H1 (cell line): ENCODE measurements around the gene ABI1. TPM values are rescaled to one million over a fixed set of nuclear protein-coding genes. Genes with fewer than 3 reads are reported as not detected.

Experiments
- CTCF ChIA-PET: fragments of 300-600 bp; sonication (Branson Sonifier 250); formaldehyde crosslinking; loops from one replicate; lab custom pipeline; 2021; ENCODE audit not compliant: partially characterized antibody; lab: Charles Lee
- POLR2A ChIA-PET: fragments of 300-600 bp; sonication (Branson Sonifier 250); formaldehyde crosslinking; loops from one replicate; lab custom pipeline; 2021; ENCODE audit warnings: inconsistent platforms; ENCODE audit not compliant: partially characterized antibody; lab: Charles Lee
- DNase-seq, 2 experiments: peaks; one replicate each; pipeline versions ENCODE4 v3.0.0 to v3.0.0-alpha.2; 2010 to 2022; ENCODE audit warnings: low spot score in 2 of 2, low read depth in 1 of 2, mixed read lengths in 1 of 2
- FAIRE-seq: peaks from 2 replicates; lab custom pipeline; 2011; peaks lifted over from hg19 to GRCh38; lab: Jason Lieb, UNC
- H2AFZ ChIP-seq: 2 replicates; pipeline ENCODE4 v1.8.1; 2012; ENCODE audit warnings: low read length, inconsistent platforms
- H2AK5ac ChIP-seq: 2 replicates; pipeline ENCODE4 v1.6.1; 2013; ENCODE audit warnings: low read depth, low read length
- H2BK120ac ChIP-seq: replicated peaks from 2 replicates; pipeline ENCODE3; 2013; ENCODE audit warnings: low read depth, low read length, inconsistent platforms
- H2BK12ac ChIP-seq: 2 replicates; pipeline ENCODE4 v1.6.1; 2013; ENCODE audit warnings: low read depth, low read length
- H2BK15ac ChIP-seq: 2 replicates; pipeline ENCODE4 v1.6.1; 2013; ENCODE audit warnings: low read length
- H2BK20ac ChIP-seq: 2 replicates; pipeline ENCODE4 v1.6.1; 2013; ENCODE audit warnings: low read length
- H2BK5ac ChIP-seq: 2 replicates; pipeline ENCODE4 v1.6.1; 2013; ENCODE audit warnings: low read depth, low read length
- H3K14ac ChIP-seq: 2 replicates; pipeline ENCODE4 v1.6.1; 2013; ENCODE audit warnings: inconsistent platforms; ENCODE audit not compliant: insufficient read length
- H3K18ac ChIP-seq: 2 replicates; pipeline ENCODE4 v1.6.1; 2013; ENCODE audit warnings: low read length; ENCODE audit errors: extremely low read depth
- H3K23ac ChIP-seq: 2 replicates; pipeline ENCODE4 v1.6.1; 2013; ENCODE audit warnings: inconsistent platforms; ENCODE audit not compliant: insufficient read length
- H3K23me2 ChIP-seq: 2 replicates; pipeline ENCODE4 v1.6.1; 2013; ENCODE audit warnings: low read depth, low read length
- H3K27ac ChIP-seq: 2 replicates; pipeline ENCODE4 v1.6.1; 2011; ENCODE audit warnings: low read depth, low read length, inconsistent platforms
- H3K27me3 ChIP-seq, 4 experiments: replicated peaks in 1 of 4; 1 replicate in 1 of 4; 2 replicates in 3 of 4; pipeline versions ENCODE4 v1.6.1 to v1.8.1; 2011 to 2013; ENCODE audit warnings: low read length in 3 of 4, mild to moderate bottlenecking in 3 of 4, inconsistent platforms in 2 of 4, mixed read lengths in 2 of 4, moderate library complexity in 1 of 4; ENCODE audit not compliant: control insufficient read depth in 3 of 4, insufficient read depth in 3 of 4; ENCODE audit errors: extremely low read depth in 1 of 4
- H3K36me3 ChIP-seq, 4 experiments: 2 replicates each; pipeline versions ENCODE4 v1.6.1 to v1.8.1; 2011 to 2013; ENCODE audit warnings: mild to moderate bottlenecking in 4 of 4, low read length in 3 of 4, moderate library complexity in 2 of 4, control low read depth in 1 of 4, inconsistent platforms in 1 of 4; ENCODE audit not compliant: insufficient read depth in 4 of 4, control insufficient read depth in 2 of 4
- H3K4ac ChIP-seq: replicated peaks from 2 replicates; pipeline ENCODE3; 2013; ENCODE audit warnings: low read length, low read depth, mixed read lengths, inconsistent platforms; ENCODE audit not compliant: insufficient read length
- H3K4me1 ChIP-seq, 4 experiments: replicated peaks in 1 of 4; 1 replicate in 1 of 4; 2 replicates in 3 of 4; pipeline versions ENCODE4 v1.6.1 to v1.8.1; 2011 to 2013; ENCODE audit warnings: low read length in 3 of 4, inconsistent platforms in 2 of 4, mixed read lengths in 1 of 4; ENCODE audit not compliant: insufficient read depth in 4 of 4, control insufficient read depth in 3 of 4
- H3K4me2 ChIP-seq, 2 experiments: 2 replicates each; pipeline versions ENCODE4 v1.6.1 to v1.8.1; 2011 to 2013; ENCODE audit warnings: low read depth in 2 of 2, low read length in 2 of 2, control low read depth in 1 of 2, inconsistent platforms in 1 of 2, mild to moderate bottlenecking in 1 of 2; ENCODE audit not compliant: insufficient read depth in 1 of 2
- H3K4me3 ChIP-seq, 4 experiments: fragments of 200-600, 300-600 bp in 1 of 4; sonication (generic), shearing (Covaris generic), sonication (Bioruptor Twin) in 1 of 4; 2 replicates each; pipeline versions ENCODE4 v1.5.1 to v1.8.1; 2011 to 2016; ENCODE audit warnings: low read length in 4 of 4, low read depth in 3 of 4, control low read depth in 2 of 4, inconsistent platforms in 2 of 4, mild to moderate bottlenecking in 2 of 4, mixed read lengths in 1 of 4, moderate library complexity in 1 of 4; ENCODE audit not compliant: insufficient read depth in 2 of 4; ENCODE audit errors: extremely low read depth in 1 of 4
- H3K56ac ChIP-seq: replicated peaks from 2 replicates; pipeline ENCODE3; 2013; ENCODE audit warnings: low read depth, mild to moderate bottlenecking, mixed read lengths, low read length, inconsistent platforms; ENCODE audit not compliant: insufficient read length
- H3K79me1 ChIP-seq: 2 replicates; pipeline ENCODE4 v1.6.1; 2013; ENCODE audit warnings: low read depth, low read length, control low read depth
- H3K79me2 ChIP-seq, 2 experiments: 2 replicates each; pipeline versions ENCODE4 v1.6.1 to v1.8.1; 2012 to 2013; ENCODE audit warnings: low read length in 2 of 2, mild to moderate bottlenecking in 2 of 2, inconsistent platforms in 1 of 2; ENCODE audit not compliant: insufficient read depth in 2 of 2, control insufficient read depth in 1 of 2
- H3K9ac ChIP-seq, 4 experiments: replicated peaks in 1 of 4; 1 replicate in 1 of 4; 2 replicates in 3 of 4; pipeline versions ENCODE4 v1.6.1 to v1.8.1; 2011 to 2013; ENCODE audit warnings: low read depth in 3 of 4, low read length in 3 of 4, control low read depth in 2 of 4, mild to moderate bottlenecking in 2 of 4, moderate library complexity in 2 of 4, inconsistent platforms in 1 of 4; ENCODE audit errors: extremely low read depth in 1 of 4
- H3K9me3 ChIP-seq, 2 experiments: 2 replicates each; pipeline versions ENCODE4 v1.6.1 to v1.8.1; 2012 to 2013; ENCODE audit warnings: mild to moderate bottlenecking in 2 of 2, moderate library complexity in 2 of 2, control low read depth in 1 of 2, inconsistent platforms in 1 of 2, low read depth in 1 of 2, low read length in 1 of 2, mixed read lengths in 1 of 2; ENCODE audit not compliant: insufficient read depth in 2 of 2
- H4K20me1 ChIP-seq, 2 experiments: replicated peaks in 1 of 2; 2 replicates each; pipeline versions ENCODE3 to v1.8.1; 2011 to 2013; ENCODE audit warnings: inconsistent platforms in 2 of 2, low read length in 2 of 2, mild to moderate bottlenecking in 1 of 2; ENCODE audit not compliant: insufficient read depth in 2 of 2, control insufficient read depth in 1 of 2
- H4K5ac ChIP-seq: 2 replicates; pipeline ENCODE4 v1.6.1; 2013; ENCODE audit warnings: low read length, low read depth, mixed read lengths, inconsistent platforms; ENCODE audit not compliant: insufficient read length
- H4K8ac ChIP-seq: 2 replicates; pipeline ENCODE4 v1.8.0; 2013; ENCODE audit warnings: mild to moderate bottlenecking, moderate library complexity, low read length, inconsistent platforms; ENCODE audit not compliant: insufficient read depth; ENCODE audit errors: extremely low read depth
- H4K91ac ChIP-seq: replicated peaks from 2 replicates; pipeline ENCODE3; 2013; ENCODE audit warnings: low read length, mixed read lengths, inconsistent platforms; ENCODE audit not compliant: insufficient read length
- ATF3 ChIP-seq: IDR thresholded peaks from 2 replicates; pipeline ENCODE4 v1.6.1; 2011; ENCODE audit warnings: low read depth, mild to moderate bottlenecking, low read length; ENCODE audit not compliant: insufficient read depth
- BCL11A ChIP-seq, 2 experiments: IDR thresholded peaks; one replicate each; pipeline ENCODE4 v1.6.1; 2011; ENCODE audit warnings: low read depth in 2 of 2, low read length in 2 of 2, mild to moderate bottlenecking in 2 of 2
- CTCF ChIP-seq, 3 experiments: IDR thresholded peaks; 1 replicate in 2 of 3; 2 replicates in 1 of 3; pipeline versions ENCODE4 v1.5.1 to v1.6.1; 2011; ENCODE audit warnings: low read length in 3 of 3, mild to moderate bottlenecking in 3 of 3, inconsistent platforms in 2 of 3, low read depth in 1 of 3, moderate library complexity in 1 of 3; ENCODE audit not compliant: insufficient read depth in 1 of 3; ENCODE audit errors: control extremely low read depth in 1 of 3
- EP300 ChIP-seq, 2 experiments: IDR thresholded peaks; 1 replicate in 1 of 2; 2 replicates in 1 of 2; pipeline ENCODE4 v1.6.1; 2011 to 2012; ENCODE audit warnings: low read depth in 2 of 2, low read length in 2 of 2, mild to moderate bottlenecking in 2 of 2, borderline replicate concordance in 1 of 2, inconsistent platforms in 1 of 2, moderate library complexity in 1 of 2
- GABPA ChIP-seq: IDR thresholded peaks from 2 replicates; pipeline ENCODE4 v1.6.1; 2011; ENCODE audit warnings: mild to moderate bottlenecking, low read length, moderate library complexity, borderline replicate concordance; ENCODE audit not compliant: insufficient read depth
- HDAC2 ChIP-seq, 2 experiments: fragments of 300-600 bp in 1 of 2; sonication (generic) in 1 of 2; IDR thresholded peaks; 2 replicates each; pipeline ENCODE4 v1.6.1; 2011 to 2012; ENCODE audit warnings: low read depth in 2 of 2, low read length in 2 of 2, mild to moderate bottlenecking in 2 of 2, moderate library complexity in 2 of 2, borderline replicate concordance in 1 of 2, inconsistent platforms in 1 of 2
- MAFK ChIP-seq: IDR thresholded peaks from 2 replicates; pipeline ENCODE4 v1.6.1; 2012; ENCODE audit warnings: low read depth, mild to moderate bottlenecking, improper control_type of control experiment, low read length
- POLR2A ChIP-seq, 2 experiments: IDR thresholded peaks; 1 replicate in 1 of 2; 2 replicates in 1 of 2; pipeline ENCODE4 v1.6.1; 2011; ENCODE audit warnings: low read depth in 2 of 2, low read length in 2 of 2, mild to moderate bottlenecking in 2 of 2; ENCODE audit errors: control extremely low read depth in 1 of 2
- SRF ChIP-seq: IDR thresholded peaks from 2 replicates; pipeline ENCODE4 v1.6.1; 2011; ENCODE audit warnings: mild to moderate bottlenecking, low read depth, low read length, moderate library complexity
- TBP ChIP-seq: IDR thresholded peaks from 2 replicates; pipeline ENCODE4 v1.6.1; 2011; ENCODE audit warnings: low read depth, low read length, improper control_type of control experiment
- WGBS, 2 experiments: shearing (Covaris generic) in 1 of 2; methylation state at CpG; one replicate each; pipeline versions ENCODE4 v1.1.6 to v1.1.7; 2013 to 2015; ENCODE audit warnings: low lambda C conversion rate in 2 of 2, mixed read lengths in 2 of 2, inconsistent platforms in 1 of 2, low coverage in 1 of 2, missing lambda C conversion rate in 1 of 2; ENCODE audit not compliant: insufficient replicate concordance in 2 of 2, insufficient coverage in 1 of 2, insufficient read length in 1 of 2; ENCODE audit errors: extremely low coverage in 1 of 2, missing lambda C conversion rate in 1 of 2; 5-methylcytosine and 5-hydroxymethylcytosine counted together
- polyA plus RNA-seq, 7 experiments: library from polyadenylated mRNA; depleted of rRNA in 3 of 7; stranded (reverse) in 5 of 7; unstranded in 2 of 7; fragments of >200 nt in 5 of 7; fragments of 200-250 nt in 2 of 7; gene quantifications; 1 replicate in 5 of 7; 2 replicates in 1 of 7; 4 replicates in 1 of 7; pipeline versions ENCODE4 v1.2.1 to v1.2.3, GENCODE V29; 2011 to 2013; ENCODE audit warnings: missing spikeins in 2 of 7, mixed read lengths in 2 of 7
- total RNA-seq: library from RNA; stranded (reverse); fragmentation: NEBNext Ultra II Directional; extraction: Animal tissue kit (Norgen Biotek cat#: 25700); gene quantifications from 2 replicates; pipeline ENCODE4 v1.2.1, GENCODE V29; 2021

ABI1 gene
- total and polyA plus RNA-seq, 2 of the 8 experiments (the other 6 are each of a cell fraction or from before 2014, with no cell fraction given): 35.4 to 37.0 TPM

GRCh38 chr10:26909753-26910152, 49.0 kb upstream of the ABI1 start:
- no peak for DNase-seq

More at GRCh38 chr10:26909753-26910152, 49.0 kb upstream of the ABI1 start:
- H3K27ac ChIP-seq: no peak overlapping the region
- no peak overlapping the region for H3K18ac ChIP-seq
- H3K4ac ChIP-seq: no peak overlapping the region
- H3K14ac ChIP-seq: no peak overlapping the region
- POLR2A ChIA-PET: no interaction called here
- no peak overlapping the region for H4K91ac ChIP-seq
- CTCF ChIA-PET: no interaction called here
- no peak overlapping the region for H3K9ac ChIP-seq
- peaks cover 0 to 7% of the 10 kb centered on the region in 2 experiments; a peak in 1 of 4 replicates for H3K9me3 ChIP-seq
- no peak overlapping the region for H2BK12ac ChIP-seq
- H3K23ac ChIP-seq: no peak overlapping the region
- H4K20me1 ChIP-seq: no peaks in the 10 kb centered on the region
- no peak overlapping the region for H2BK120ac ChIP-seq
- H3K23me2 ChIP-seq: no peaks in the 10 kb centered on the region
- H3K79me1 ChIP-seq: no peaks in the 10 kb centered on the region
- no peak overlapping the region for H3K4me2 ChIP-seq
- WGBS, 2 experiments: 93% methylated on average over 2 of the region's 2 CpGs; no CpG with 5 or more reads in 1 of the 2 experiments
- H2AK5ac ChIP-seq: no peak overlapping the region
- no peak overlapping the region for H4K5ac ChIP-seq
- no peak overlapping the region for H4K8ac ChIP-seq
- H3K4me1 ChIP-seq: no peaks in the 10 kb centered on the region
- H2BK15ac ChIP-seq: no peak overlapping the region
- no peak overlapping the region for H3K56ac ChIP-seq
- H2AFZ ChIP-seq: no peak overlapping the region
- no peaks in the 10 kb centered on the region for H3K27me3 ChIP-seq
- no peaks in the 10 kb centered on the region for H3K79me2 ChIP-seq
- no peak for FAIRE-seq
- H3K36me3 ChIP-seq: no peaks in the 10 kb centered on the region
- no peak for TF ChIP-seq MAFK
- TF ChIP-seq EP300 (IDR thresholded peaks at IDR 0.05; ENCODE audit: borderline replicate concordance in 1 of 2, low read depth in 2 of 2, low read length in 2 of 2): no peak
- TF ChIP-seq CTCF (IDR thresholded peaks at IDR 0.05; ENCODE audit: control extremely low read depth in 1 of 3, insufficient read depth in 1 of 3, low read depth in 1 of 3, low read length in 3 of 3): no peak
- TF ChIP-seq BCL11A (IDR thresholded peaks at IDR 0.05; ENCODE audit: low read depth in 2 of 2, low read length in 2 of 2): no peak
- TF ChIP-seq HDAC2 (IDR thresholded peaks at IDR 0.05; ENCODE audit: borderline replicate concordance in 1 of 2, low read depth in 2 of 2, low read length in 2 of 2): no peak
- no peak for TF ChIP-seq TBP
- no peak for TF ChIP-seq ATF3
- no peak for TF ChIP-seq SRF
- no peak for TF ChIP-seq POLR2A (IDR thresholded peaks at IDR 0.05; ENCODE audit: control extremely low read depth in 1 of 2, low read depth in 2 of 2, low read length in 2 of 2)
- TF ChIP-seq GABPA: no peak
- TF ChIP-seq, all 59 proteins: peak for 0
- Histone ChIP-seq H2BK5ac (no peak overlapping the region), H3K4me3 (no peak overlapping the region), H2BK20ac (no peak overlapping the region)
